Glutamatergic neuron (in vitro differentiated cells): ENCODE measurements around the gene PCNX2. TPM values are rescaled to one million over a fixed set of nuclear protein-coding genes. Genes with fewer than 3 reads are reported as not detected.
"Not testable (repeated sequence)": the region's sequence is repeated elsewhere in the genome, so short reads cannot be mapped to it uniquely, and the experiment has no call there.

Experiments
- DNase-seq: peaks from one replicate; pipeline ENCODE4 v3.0.0; 2022
- H3K27ac Mint-ChIP-seq: one replicate; pipeline ENCODE4 v1.8.0; 2020; ENCODE audit warnings: mild to moderate bottlenecking, mixed read lengths, inconsistent platforms; ENCODE audit not compliant: unreplicated experiment
- H3K27me3 Mint-ChIP-seq: one replicate; pipeline ENCODE4 v1.8.0; 2020; ENCODE audit warnings: mild to moderate bottlenecking, moderate library complexity, mixed read lengths, inconsistent platforms; ENCODE audit not compliant: unreplicated experiment
- H3K36me3 Mint-ChIP-seq: one replicate; pipeline ENCODE4 v1.8.0; 2020; ENCODE audit warnings: mild to moderate bottlenecking, mixed read lengths, inconsistent platforms; ENCODE audit not compliant: unreplicated experiment
- H3K4me1 Mint-ChIP-seq: one replicate; pipeline ENCODE4 v1.8.0; 2020; ENCODE audit warnings: mild to moderate bottlenecking, low read depth, mixed read lengths, inconsistent platforms; ENCODE audit not compliant: unreplicated experiment
- H3K4me3 Mint-ChIP-seq: one replicate; pipeline ENCODE4 v1.8.0; 2020; ENCODE audit warnings: mild to moderate bottlenecking, mixed read lengths, inconsistent platforms; ENCODE audit not compliant: unreplicated experiment
- H3K9me3 Mint-ChIP-seq: one replicate; pipeline ENCODE4 v1.8.0; 2020; ENCODE audit warnings: mild to moderate bottlenecking, moderate library complexity, mixed read lengths, inconsistent platforms; ENCODE audit not compliant: unreplicated experiment
- CTCF ChIP-seq: fragments of 200-600 bp; sonication (generic); IDR thresholded peaks from one replicate; pipeline ENCODE4 v1.5.0; 2021; ENCODE audit not compliant: partially characterized antibody, unreplicated experiment
- total RNA-seq: library from RNA; stranded (reverse); fragmentation: NEBNext Ultra II Directional; extraction: Animal tissue kit (Norgen Biotek cat#: 25700); gene quantifications from one replicate; pipeline ENCODE4 v1.2.1, GENCODE V29; 2021; ENCODE audit not compliant: unreplicated experiment

Gene PCNX2
- total RNA-seq, 1 donor from 2014 or later, result 44.5 TPM

GRCh38 chr1:233113009-233113879, 182.3 kb downstream of the PCNX2 start:
- Mint-ChIP-seq H3K4me1 (peaks cover 16% of the 10 kb centered on the region), H3K4me3 (peak overlapping the region; percentile 49), H3K27me3 (peaks cover 4% of the 10 kb centered on the region), H3K9me3 (no peaks in the 10 kb centered on the region), H3K27ac (peak overlapping the region; percentile 95), H3K36me3 (no peaks in the 10 kb centered on the region)
- TF ChIP-seq CTCF, result no peak
- no peak for DNase-seq

- Mint-ChIP-seq H3K9me3 (no peaks in the 10 kb centered on the region), H3K27ac (peak overlapping the region; percentile 95), H3K27me3 (peaks cover 4% of the 10 kb centered on the region), H3K4me3 (no peak overlapping the region), H3K4me1 (peaks cover 16% of the 10 kb centered on the region), H3K36me3 (no peaks in the 10 kb centered on the region)
- no peak for TF ChIP-seq CTCF
- no peak for DNase-seq
Measured at GRCh38 chr1:233112186-233113008, 183.1 kb downstream of the PCNX2 start.

- H3K36me3 Mint-ChIP-seq, result no peaks in the 10 kb centered on the region
- DNase-seq, result no peak
- H3K4me3 Mint-ChIP-seq, result no peak overlapping the region
- no peaks in the 10 kb centered on the region for H3K9me3 Mint-ChIP-seq
- TF ChIP-seq CTCF, result no peak
- H3K27me3 Mint-ChIP-seq, result peaks cover 4% of the 10 kb centered on the region
- H3K4me1 Mint-ChIP-seq, result peaks cover 16% of the 10 kb centered on the region
- no peak overlapping the region for H3K27ac Mint-ChIP-seq
Measured at GRCh38 chr1:233111731-233112130, 183.8 kb downstream of the PCNX2 start.

- Mint-ChIP-seq H3K27ac (no peak overlapping the region), H3K36me3 (no peaks in the 10 kb centered on the region), H3K4me3 (no peak overlapping the region), H3K4me1 (peaks cover 15% of the 10 kb centered on the region), H3K27me3 (peaks cover 2% of the 10 kb centered on the region), H3K9me3 (no peaks in the 10 kb centered on the region)
- TF ChIP-seq CTCF, result no peak
- DNase-seq, result no peak
Measured at GRCh38 chr1:233109096-233109495, 186.4 kb downstream of the PCNX2 start.

GRCh38 chr1:233107716-233108130, 187.8 kb downstream of the PCNX2 start:
- not testable (repeated sequence) for DNase-seq, H3K27ac Mint-ChIP-seq, H3K36me3 Mint-ChIP-seq, H3K4me3 Mint-ChIP-seq, H3K9me3 Mint-ChIP-seq, H3K27me3 Mint-ChIP-seq, H3K4me1 Mint-ChIP-seq
